Esophagus squamous epithelium (tissue), 5 donors: Measurements from ENCODE around the gene SAC3D1. TPM values are rescaled to one million over a fixed set of nuclear protein-coding genes. Genes with fewer than 3 reads are reported as not detected.

Experiments used
- DNase-seq: peaks from one replicate; lab custom pipeline; 2025; lab: John Stamatoyannopoulos, UW
- H3K27ac ChIP-seq, 4 donors: fragments of 200-600 bp; sonication (generic); one replicate each; pipeline ENCODE4 v1.5.1; 2016 to 2019; ENCODE audit warnings: mild to moderate bottlenecking in 1 of 4
- H3K27me3 ChIP-seq, 4 donors: fragments of 200-600 bp; sonication (generic); 1 replicate in 3 of 4; 2 replicates in 1 of 4; pipeline versions ENCODE4 v1.5.1 to v1.6.0; 2017 to 2021; ENCODE audit warnings: antibody characterized with exemption in 1 of 4
- H3K36me3 ChIP-seq, 3 donors: fragments of 200-600 bp; sonication (generic); one replicate each; pipeline ENCODE4 v1.5.1; 2016 to 2019
- H3K4me1 ChIP-seq, 3 donors: fragments of 200-600 bp; sonication (generic); one replicate each; pipeline ENCODE4 v1.5.1; 2017 to 2019
- H3K4me3 ChIP-seq, 4 donors: fragments of 200-600 bp; sonication (generic); 1 replicate in 3 of 4; 2 replicates in 1 of 4; pipeline ENCODE4 v1.5.1; 2016 to 2019; ENCODE audit warnings: mild to moderate bottlenecking in 2 of 4, moderate library complexity in 1 of 4
- H3K9me3 ChIP-seq, 3 donors: fragments of 200-600 bp; sonication (generic); one replicate each; pipeline ENCODE4 v1.5.1; 2016 to 2019
- POLR2A ChIP-seq, 4 donors: fragments of 450-650 bp; IDR thresholded peaks; one replicate each; pipeline ENCODE4 v1.6.1; 2017; ENCODE audit warnings: antibody characterized with exemption in 4 of 4, mild to moderate bottlenecking in 4 of 4, moderate library complexity in 3 of 4
- WGBS, 2 donors: methylation state at CpG; one replicate each; pipeline ENCODE4 v1.1.5; 2018; 5-methylcytosine and 5-hydroxymethylcytosine counted together
- intact Hi-C: fragments of 100-400 bp; cut with DNase I; formaldehyde crosslinking; loops from one replicate; pipeline ENCODE4 v1.15.0; 2022
- total RNA-seq, 4 donors: library from RNA; depleted of rRNA; stranded (reverse); fragments of >200 nt; gene quantifications; one replicate each; pipeline ENCODE4 v1.1.0, GENCODE V29; 2016
- TF ChIP-seq, protein P1 (sequence below), 6 experiments: fragments of 450-650 bp in 4 of 6; fragments of 200-600 bp in 2 of 6; sonication (generic) in 2 of 6; IDR thresholded peaks; one replicate each; pipeline ENCODE4 v1.5.1; 2016 to 2019; ENCODE audit warnings: antibody characterized with exemption in 6 of 6, mild to moderate bottlenecking in 4 of 6, moderate library complexity in 4 of 6
- donor health status: DM: yes; HTN: yes; CAD: no.

SAC3D1 gene
- 10 to 100 TPM in 3 of 4 donors, 1 to 10 TPM in 1; 9.2 to 19.0 (median 15.1) TPM for total RNA-seq

DNA sequence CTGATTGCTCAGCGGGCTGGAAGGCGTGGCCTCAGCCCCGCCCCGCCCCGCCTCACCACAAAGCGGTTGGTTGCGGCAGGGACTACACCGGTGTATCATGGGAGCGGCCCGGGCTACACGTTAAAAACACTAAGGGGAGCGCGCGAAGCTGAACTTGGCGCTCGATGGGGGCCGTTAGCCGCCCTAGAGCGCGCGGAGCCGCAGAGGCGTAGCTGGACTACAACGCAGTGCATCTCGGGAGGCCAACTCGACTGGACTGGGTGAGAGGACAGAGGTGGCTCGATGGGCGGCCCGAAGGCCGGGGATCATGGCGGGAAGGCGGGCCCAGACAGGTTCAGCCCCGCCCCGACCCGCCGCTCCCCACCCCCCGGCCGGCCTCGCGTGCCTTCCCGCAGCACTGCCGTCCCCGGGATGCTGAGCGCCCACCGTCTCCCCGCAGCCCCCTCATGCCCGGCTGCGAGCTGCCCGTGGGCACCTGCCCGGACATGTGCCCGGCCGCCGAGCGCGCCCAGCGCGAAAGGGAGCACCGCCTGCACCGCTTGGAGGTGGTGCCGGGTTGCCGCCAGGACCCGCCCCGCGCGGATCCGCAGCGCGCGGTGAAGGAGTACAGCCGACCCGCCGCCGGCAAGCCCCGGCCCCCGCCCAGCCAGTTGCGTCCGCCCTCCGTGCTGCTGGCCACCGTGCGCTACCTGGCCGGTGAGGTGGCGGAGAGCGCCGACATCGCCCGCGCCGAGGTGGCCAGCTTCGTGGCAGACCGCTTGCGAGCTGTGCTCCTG, at the start of gene SAC3D1:
Gene SAC3D1, plus strand, starts transcription at position 364 of the 776 bp plus-strand sequence. Its CDS starts 83 bp downstream, at position 447.
- WGBS, 2 donors: 0% methylated on average over 1 to 22 of the region's 91 CpGs
- peak in 3 of 4 donors; percentile 31 to 51 (median 45) for TF ChIP-seq POLR2A (IDR thresholded peaks at IDR 0.05)
- TF ChIP-seq, protein P1, sequence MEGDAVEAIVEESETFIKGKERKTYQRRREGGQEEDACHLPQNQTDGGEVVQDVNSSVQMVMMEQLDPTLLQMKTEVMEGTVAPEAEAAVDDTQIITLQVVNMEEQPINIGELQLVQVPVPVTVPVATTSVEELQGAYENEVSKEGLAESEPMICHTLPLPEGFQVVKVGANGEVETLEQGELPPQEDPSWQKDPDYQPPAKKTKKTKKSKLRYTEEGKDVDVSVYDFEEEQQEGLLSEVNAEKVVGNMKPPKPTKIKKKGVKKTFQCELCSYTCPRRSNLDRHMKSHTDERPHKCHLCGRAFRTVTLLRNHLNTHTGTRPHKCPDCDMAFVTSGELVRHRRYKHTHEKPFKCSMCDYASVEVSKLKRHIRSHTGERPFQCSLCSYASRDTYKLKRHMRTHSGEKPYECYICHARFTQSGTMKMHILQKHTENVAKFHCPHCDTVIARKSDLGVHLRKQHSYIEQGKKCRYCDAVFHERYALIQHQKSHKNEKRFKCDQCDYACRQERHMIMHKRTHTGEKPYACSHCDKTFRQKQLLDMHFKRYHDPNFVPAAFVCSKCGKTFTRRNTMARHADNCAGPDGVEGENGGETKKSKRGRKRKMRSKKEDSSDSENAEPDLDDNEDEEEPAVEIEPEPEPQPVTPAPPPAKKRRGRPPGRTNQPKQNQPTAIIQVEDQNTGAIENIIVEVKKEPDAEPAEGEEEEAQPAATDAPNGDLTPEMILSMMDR (IDR thresholded peaks at IDR 0.05): no peak
- DNase-seq: peak; percentile 58
- Histone ChIP-seq H3K4me1 (peaks cover 10 to 44% (median 22%) of the 10 kb centered on the region in 3 donors), H3K36me3 (peaks cover 6 to 54% (median 10%) of the 10 kb centered on the region in 3 donors), H3K9me3 (no peaks in the 10 kb centered on the region), H3K27me3 (no peaks in the 10 kb centered on the region), H3K27ac (peak within 1 kb of the TSS; percentile 88 to 98 (median 94)), H3K4me3 (peak within 1 kb of the TSS; percentile 73 to 89 (median 80))
- intact Hi-C loops: no loop called here

DNA sequence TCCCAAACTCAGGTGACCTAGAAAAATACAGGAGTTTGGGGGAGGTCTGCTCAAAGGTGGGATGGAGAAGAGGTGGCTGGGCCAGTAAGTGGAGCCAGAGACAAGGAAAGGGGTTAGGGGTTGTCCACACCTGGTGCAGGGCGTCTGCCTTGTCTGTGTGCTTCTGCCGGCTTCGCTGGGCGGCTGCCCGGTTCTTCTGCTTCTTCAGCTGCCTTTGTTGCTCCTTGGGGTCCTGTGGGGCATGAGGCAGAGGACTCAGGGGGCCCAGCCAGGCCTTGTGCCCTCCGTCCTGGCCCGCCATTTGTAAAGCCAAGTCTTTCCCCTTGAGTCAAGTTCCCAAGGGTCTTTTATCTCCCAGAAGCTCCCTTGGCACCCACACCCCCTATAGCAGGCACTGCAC, 46.7 kb upstream of the SAC3D1 start:
- 79 to 89% methylated on average over 5 to 7 of the region's 7 CpGs for WGBS, 2 donors
- Histone ChIP-seq H3K36me3 (no peaks in the 10 kb centered on the region), H3K9me3 (no peaks in the 10 kb centered on the region), H3K27me3 (no peaks in the 10 kb centered on the region), H3K4me3 (no peak overlapping the region), H3K4me1 (peaks cover 0 to 37% (median 5%) of the 10 kb centered on the region in 3 donors), H3K27ac (no peak overlapping the region)
- intact Hi-C loops: no loop called here
- DNase-seq: no peak
- TF ChIP-seq, protein P1 (IDR thresholded peaks at IDR 0.05): no peak
- TF ChIP-seq POLR2A (IDR thresholded peaks at IDR 0.05): no peak

DNA sequence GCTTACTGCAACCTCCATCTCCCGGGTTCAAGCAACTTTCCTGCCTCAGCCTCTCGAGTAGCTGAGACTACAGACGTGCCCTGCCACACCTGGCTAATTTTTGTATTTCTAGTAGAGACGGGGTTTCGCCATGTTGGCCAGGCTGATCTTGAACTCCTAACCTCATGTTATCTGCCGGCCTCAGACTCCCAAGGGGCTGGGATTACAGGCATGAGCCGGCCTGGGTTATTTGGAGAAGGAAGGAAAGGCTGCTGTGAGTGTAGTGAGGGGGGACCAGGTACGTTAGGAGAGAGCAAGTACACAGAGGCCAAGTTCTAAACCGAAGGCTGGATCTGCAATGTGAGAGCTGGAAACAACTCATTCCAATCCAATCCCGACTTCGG, 44.7 kb upstream of the SAC3D1 start:
- no peak for DNase-seq
- H3K9me3 ChIP-seq: no peaks in the 10 kb centered on the region
- H3K4me1 ChIP-seq: peaks cover 0 to 21% (median 0%) of the 10 kb centered on the region in 3 donors
- H3K36me3 ChIP-seq: no peaks in the 10 kb centered on the region
- no peaks in the 10 kb centered on the region for H3K27me3 ChIP-seq
- intact Hi-C loops: no loop called here
- peak overlapping the region in 3 of 4 donors; percentile 61 to 68 (median 63) for H3K27ac ChIP-seq
- peak overlapping the region in 3 of 4 donors; percentile 37 to 62 (median 40) for H3K4me3 ChIP-seq
- TF ChIP-seq POLR2A (IDR thresholded peaks at IDR 0.05): no peak
- TF ChIP-seq, protein P1 (IDR thresholded peaks at IDR 0.05): no peak
- WGBS, 2 donors: 32 to 52% methylated on average over 10 to 11 of the region's 11 CpGs

DNA sequence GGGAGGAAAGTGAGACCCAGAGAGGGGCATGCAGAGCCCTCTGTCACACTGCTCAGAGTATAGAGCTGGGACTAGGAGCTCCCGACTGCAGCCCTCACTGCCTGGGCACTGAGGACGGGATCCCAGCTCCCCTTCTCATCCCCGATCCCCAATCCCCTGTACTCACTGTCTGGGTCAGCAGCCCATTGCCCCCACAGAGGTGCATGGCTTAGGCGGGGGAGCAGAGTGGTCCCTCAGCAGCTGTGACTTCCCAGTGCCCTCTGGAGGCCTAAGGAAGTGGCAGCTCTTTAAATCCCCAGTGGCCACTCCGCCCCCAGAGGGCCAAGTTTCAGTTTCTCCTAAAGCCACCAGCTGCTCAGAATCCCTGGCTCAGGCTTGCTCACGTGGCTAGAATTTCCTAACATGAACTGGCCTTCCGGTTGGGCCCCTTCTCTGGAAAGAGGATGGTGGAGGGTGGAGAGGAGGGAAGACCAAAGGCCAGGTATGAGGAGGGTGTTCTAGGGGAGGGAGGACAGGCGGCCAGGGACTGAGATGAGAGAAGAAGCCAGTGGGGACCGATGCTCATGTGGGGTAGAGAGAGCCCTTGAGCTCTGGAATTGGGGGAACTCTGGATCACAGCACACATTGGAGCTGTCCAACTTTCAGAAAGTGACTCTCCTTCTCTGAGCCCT, 44.2 kb upstream of the SAC3D1 start, which contains the start of gene BATF2:
Gene BATF2, minus strand, starts transcription at position 262 of the 671 bp plus-strand sequence. Its CDS starts 57 bp downstream, at position 205.
- no peak for DNase-seq
- WGBS, 2 donors: 31 to 40% methylated on average over 2 to 6 of the region's 9 CpGs
- TF ChIP-seq, protein P1 (IDR thresholded peaks at IDR 0.05): peak in 4 of 6 experiments; percentile 28 to 45 (median 42)
- TF ChIP-seq POLR2A (IDR thresholded peaks at IDR 0.05): peak in 1 of 4 donors; percentile 34
- H3K36me3 ChIP-seq: no peaks in the 10 kb centered on the region
- H3K27ac ChIP-seq: peak within 1 kb of the TSS in 3 of 4 donors; percentile 61 to 68 (median 63)
- intact Hi-C loops: no loop called here
- H3K9me3 ChIP-seq: no peaks in the 10 kb centered on the region
- H3K27me3 ChIP-seq: no peaks in the 10 kb centered on the region
- peaks cover 0 to 21% (median 0%) of the 10 kb centered on the region in 3 donors for H3K4me1 ChIP-seq
- H3K4me3 ChIP-seq: peak within 1 kb of the TSS in 3 of 4 donors; percentile 37 to 62 (median 40)
